K562 (cell line): ENCODE measurements around the gene ANAPC16.

Experiments
- ETV6 ChIP-seq, 3 experiments: fragments of 150-350 bp in 1 of 3; sonication (generic) in 1 of 3; formaldehyde crosslinking in 1 of 3; IDR thresholded peaks; 2 replicates each; pipeline versions ENCODE4 v1.6.1 to v1.8.0; 2014 to 2022; ENCODE audit warnings: borderline replicate concordance in 2 of 3, low read depth in 2 of 3, antibody characterized with exemption in 1 of 3, low read length in 1 of 3, mild to moderate bottlenecking in 1 of 3, missing genetic modification reagents in 1 of 3
- HNRNPLL ChIP-seq: fragments of 200-400 bp; formaldehyde crosslinking; IDR thresholded peaks from 2 replicates; pipeline ENCODE4 v1.6.1; 2017; ENCODE audit warnings: low read length, low read depth, mild to moderate bottlenecking; ENCODE audit not compliant: poor library complexity, severe bottlenecking
- KHSRP ChIP-seq: fragments of 450-650 bp; IDR thresholded peaks from 2 replicates; pipeline ENCODE4 v1.6.1; 2017
- TF ChIP-seq, protein P1 (sequence below): fragments of 250-450 bp; sonication (Bioruptor Pico); IDR thresholded peaks from 2 replicates; pipeline ENCODE4 v1.4.0; 2020; ENCODE audit warnings: mild to moderate bottlenecking
- TF ChIP-seq, protein P2 (sequence below): sonication (generic); formaldehyde crosslinking; IDR thresholded peaks from 2 replicates; pipeline ENCODE4 v1.8.1; 2022; ENCODE audit warnings: missing genetic modification reagents

DNA sequence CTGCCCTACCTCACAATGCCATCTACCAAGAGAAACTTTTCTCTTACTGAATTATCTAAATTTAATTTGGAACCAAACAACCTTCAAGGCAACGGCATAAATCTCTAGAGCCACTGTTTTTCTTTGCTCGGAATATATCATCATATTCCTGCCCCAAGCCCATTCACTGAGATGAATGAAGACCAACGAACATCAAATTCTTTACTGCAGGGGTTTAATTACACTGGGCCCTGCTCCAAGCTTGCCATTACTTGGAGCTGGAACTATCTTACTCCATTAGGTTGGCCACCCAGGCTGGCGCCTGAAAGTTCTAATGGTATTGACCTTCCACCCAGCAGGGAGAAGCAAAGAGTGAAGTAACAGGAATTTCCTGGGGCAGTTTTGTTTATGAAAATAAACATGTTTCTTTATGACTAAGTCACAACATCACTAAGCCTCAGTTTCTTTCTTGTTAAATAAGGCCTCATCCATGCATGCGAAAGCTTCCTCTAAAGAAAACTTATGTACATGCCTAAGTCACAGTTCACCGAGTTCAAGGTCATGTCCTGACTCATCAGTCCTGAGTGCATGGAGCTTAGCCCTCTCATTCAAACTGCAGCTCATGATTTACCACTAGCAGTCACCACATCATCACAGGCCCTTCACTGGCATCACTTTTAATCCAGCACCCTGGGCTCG, 42.1 kb upstream of the ANAPC16 start:
- TF ChIP-seq KHSRP: no peak
- TF ChIP-seq ETV6 (IDR thresholded peaks at IDR 0.05; ENCODE audit: borderline replicate concordance in 1 of 2, low read depth in 2 of 2, low read length in 1 of 2): no peak
- TF ChIP-seq ETV6 (CRISPR knock-in tag; IDR thresholded peaks at IDR 0.05; ENCODE audit: borderline replicate concordance): no peak
- TF ChIP-seq, protein P1, sequence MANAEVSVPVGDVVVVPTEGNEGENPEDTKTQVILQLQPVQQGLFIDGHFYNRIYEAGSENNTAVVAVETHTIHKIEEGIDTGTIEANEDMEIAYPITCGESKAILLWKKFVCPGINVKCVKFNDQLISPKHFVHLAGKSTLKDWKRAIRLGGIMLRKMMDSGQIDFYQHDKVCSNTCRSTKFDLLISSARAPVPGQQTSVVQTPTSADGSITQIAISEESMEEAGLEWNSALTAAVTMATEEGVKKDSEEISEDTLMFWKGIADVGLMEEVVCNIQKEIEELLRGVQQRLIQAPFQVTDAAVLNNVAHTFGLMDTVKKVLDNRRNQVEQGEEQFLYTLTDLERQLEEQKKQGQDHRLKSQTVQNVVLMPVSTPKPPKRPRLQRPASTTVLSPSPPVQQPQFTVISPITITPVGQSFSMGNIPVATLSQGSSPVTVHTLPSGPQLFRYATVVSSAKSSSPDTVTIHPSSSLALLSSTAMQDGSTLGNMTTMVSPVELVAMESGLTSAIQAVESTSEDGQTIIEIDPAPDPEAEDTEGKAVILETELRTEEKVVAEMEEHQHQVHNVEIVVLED (CRISPR knock-in tag): no peak
- TF ChIP-seq, protein P2, sequence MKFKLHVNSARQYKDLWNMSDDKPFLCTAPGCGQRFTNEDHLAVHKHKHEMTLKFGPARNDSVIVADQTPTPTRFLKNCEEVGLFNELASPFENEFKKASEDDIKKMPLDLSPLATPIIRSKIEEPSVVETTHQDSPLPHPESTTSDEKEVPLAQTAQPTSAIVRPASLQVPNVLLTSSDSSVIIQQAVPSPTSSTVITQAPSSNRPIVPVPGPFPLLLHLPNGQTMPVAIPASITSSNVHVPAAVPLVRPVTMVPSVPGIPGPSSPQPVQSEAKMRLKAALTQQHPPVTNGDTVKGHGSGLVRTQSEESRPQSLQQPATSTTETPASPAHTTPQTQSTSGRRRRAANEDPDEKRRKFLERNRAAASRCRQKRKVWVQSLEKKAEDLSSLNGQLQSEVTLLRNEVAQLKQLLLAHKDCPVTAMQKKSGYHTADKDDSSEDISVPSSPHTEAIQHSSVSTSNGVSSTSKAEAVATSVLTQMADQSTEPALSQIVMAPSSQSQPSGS: no peak
- no peak for TF ChIP-seq HNRNPLL
